GM21786 (cell line): Measurements from ENCODE around the gene G6PC2.

Source experiments
- ATAC-seq: cut with Tn5 transposase; IDR thresholded peaks from one replicate; pipeline ENCODE4 v1.9.1; 2021; ENCODE audit not compliant: unreplicated experiment

The G6PC2 gene

GRCh38 chr2:168944065-168944464 is 43.0 kb downstream of the G6PC2 start:
- ATAC-seq: no peak

GRCh38 chr2:168945508-168945907 is 44.4 kb downstream of the G6PC2 start:
- no peak for ATAC-seq

DNA sequence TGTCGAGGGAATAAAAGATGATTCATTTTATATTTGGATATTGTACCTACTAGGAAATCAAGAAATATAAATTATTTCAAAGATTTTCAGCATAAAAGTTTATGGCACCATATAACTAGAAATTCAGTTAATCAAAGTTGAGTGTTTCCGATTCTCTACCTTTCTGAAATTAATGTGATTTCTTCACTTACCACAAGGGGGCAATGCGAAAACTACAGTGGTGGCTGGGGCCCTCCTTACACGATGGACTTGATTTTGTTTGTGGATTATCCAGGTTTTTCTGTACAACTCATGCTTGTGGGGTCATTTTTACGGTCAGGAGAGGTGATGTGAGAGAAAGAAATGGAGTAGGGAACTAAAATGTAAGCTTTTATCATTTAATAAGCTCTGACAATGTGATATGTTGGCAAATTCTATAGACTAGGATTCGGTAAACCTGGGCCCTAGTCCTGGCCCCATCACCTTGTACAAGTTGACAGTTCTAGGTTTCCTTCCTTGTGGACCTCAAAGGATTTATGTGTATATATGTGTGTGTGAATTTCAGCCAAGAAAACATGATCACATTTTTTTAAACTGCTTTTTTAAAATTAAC is 47.6 kb downstream of the G6PC2 start:
- ATAC-seq: no peak

- no peak for ATAC-seq
These were observed 48.2 kb downstream of the G6PC2 start for GRCh38 chr2:168949324-168949723.

- no peak for ATAC-seq
These were observed 50.8 kb downstream of the G6PC2 start for GRCh38 chr2:168951871-168952270.

- ATAC-seq: no peak
These were observed 51.3 kb downstream of the G6PC2 start for GRCh38 chr2:168952424-168952823.

GRCh38 chr2:168954256-168954655 is 53.2 kb downstream of the G6PC2 start:
- ATAC-seq: no peak

- ATAC-seq: no peak
These were observed 54.2 kb downstream of the G6PC2 start for GRCh38 chr2:168955321-168955720.

- no peak for ATAC-seq
These were observed 55.3 kb downstream of the G6PC2 start for GRCh38 chr2:168956392-168956791.
